ENCODE data around the gene CFHR5. TPM values are rescaled to one million over a fixed set of nuclear protein-coding genes. Genes with fewer than 3 reads are reported as not detected.

Gene CFHR5
- total and polyA plus RNA-seq, 2 experiments from 2014 or later, result not detected

Small RNAs within 50 kb of the gene (small RNA-seq; reads per million reads assigned to genes)
- not detected for gene AL139418.1 (ENCODE audit: low replicate concordance)

Other genes starting within 250 kb of the CFHR5 start
- 0.17 and 2.0 TPM in 2 replicates for gene CFHR3, start 202.7 kb upstream of the CFHR5 start, total RNA-seq (2014; rRNA removed; shearing (Covaris generic))
- gene CFHR3, start 202.7 kb upstream of the CFHR5 start, polyA plus RNA-seq (2016; fragmentation: Nextera tagmentation; extraction: Ambion mirVana), result 1.4 and 2.2 TPM in 2 replicates
- not detected in 2 replicates for gene CFHR1, start 157.8 kb upstream of the CFHR5 start, total RNA-seq (2014; rRNA removed; shearing (Covaris generic))
- not detected in 2 replicates for gene CFHR1, start 157.8 kb upstream of the CFHR5 start, polyA plus RNA-seq (2016; fragmentation: Nextera tagmentation; extraction: Ambion mirVana)
- gene CFHR4, start 89.5 kb upstream of the CFHR5 start, total RNA-seq (2014; rRNA removed; shearing (Covaris generic)), result not detected in 2 replicates
- not detected in 2 replicates for gene CFHR4, start 89.5 kb upstream of the CFHR5 start, polyA plus RNA-seq (2016; fragmentation: Nextera tagmentation; extraction: Ambion mirVana)
- not detected in 2 replicates for gene CFHR2, start 33.8 kb upstream of the CFHR5 start, total RNA-seq (2014; rRNA removed; shearing (Covaris generic))
- not detected in 2 replicates for gene CFHR2, start 33.8 kb upstream of the CFHR5 start, polyA plus RNA-seq (2016; fragmentation: Nextera tagmentation; extraction: Ambion mirVana)
- gene F13B, start 89.7 kb downstream of the CFHR5 start, total RNA-seq (2014; rRNA removed; shearing (Covaris generic)), result not detected in 2 replicates
- not detected in 2 replicates for gene F13B, start 89.7 kb downstream of the CFHR5 start, polyA plus RNA-seq (2016; fragmentation: Nextera tagmentation; extraction: Ambion mirVana)
- gene ASPM, start 169.1 kb downstream of the CFHR5 start, total RNA-seq (2014; rRNA removed; shearing (Covaris generic)), result 64.9 and 65.4 TPM in 2 replicates
- gene ASPM, start 169.1 kb downstream of the CFHR5 start, polyA plus RNA-seq (2016; fragmentation: Nextera tagmentation; extraction: Ambion mirVana), result 35.6 and 36.8 TPM in 2 replicates
- gene ZBTB41, start 223.7 kb downstream of the CFHR5 start, total RNA-seq (2014; rRNA removed; shearing (Covaris generic)), result 6.9 and 8.2 TPM in 2 replicates
- gene ZBTB41, start 223.7 kb downstream of the CFHR5 start, polyA plus RNA-seq (2016; fragmentation: Nextera tagmentation; extraction: Ambion mirVana), result 1.9 and 2.2 TPM in 2 replicates

All from GM23338 (cell line).